Kidney tubule cell (primary cell): Measurements from ENCODE around the gene NME9.

Experiments used
- DNase-seq: peaks from one replicate; pipeline ENCODE4 v3.0.0-alpha.2; 2018; ENCODE audit warnings: low spot score

NME9 gene

DNA sequence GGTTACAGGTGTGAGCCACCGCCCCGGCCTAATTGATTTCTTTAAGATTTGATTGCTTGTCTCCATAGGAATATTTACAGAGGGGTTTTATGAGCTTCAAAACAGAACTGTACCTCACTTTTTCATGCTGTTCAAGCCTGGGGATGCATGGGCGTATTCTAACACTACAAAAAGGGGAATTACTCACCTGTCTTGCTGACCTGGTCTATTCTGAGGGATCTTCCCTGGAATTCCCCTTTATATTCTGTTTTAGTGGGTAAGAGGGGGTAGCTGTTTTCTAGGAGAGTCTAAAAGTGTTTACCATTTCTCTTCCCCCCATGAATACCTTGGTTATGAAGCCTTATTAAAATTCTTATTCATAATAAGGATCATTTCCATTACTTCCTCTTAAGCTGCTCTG lies 48.1 kb downstream of the NME9 start:
- no peak for DNase-seq

DNA sequence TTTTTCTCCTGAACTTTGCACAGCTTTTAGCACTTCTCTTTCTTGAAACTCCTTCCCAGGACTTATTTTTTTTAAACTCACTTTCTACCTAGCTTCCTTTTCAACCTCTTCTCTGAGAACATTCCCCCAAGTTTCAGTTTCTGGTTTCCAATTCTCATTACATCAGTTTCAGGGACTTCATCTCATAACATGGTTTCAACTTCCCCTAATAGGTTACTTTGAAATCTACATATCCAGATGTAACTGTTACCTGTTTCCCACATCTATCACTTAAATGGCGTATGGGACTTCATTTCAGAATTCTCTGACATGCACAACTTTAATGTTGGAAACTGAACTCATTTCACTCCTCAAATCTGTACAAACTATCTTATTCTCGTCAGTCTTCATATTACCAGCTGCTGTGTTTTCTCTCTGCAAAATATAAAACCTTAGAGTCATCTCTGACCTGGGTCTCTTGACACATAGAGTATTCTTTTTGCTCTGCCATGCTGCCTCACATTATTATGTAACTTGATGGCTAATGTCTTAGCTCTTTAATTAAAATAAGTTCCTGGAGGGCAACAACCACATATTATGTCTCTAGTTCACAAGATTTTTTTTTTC lies 58.4 kb downstream of the NME9 start:
- DNase-seq: no peak

DNA sequence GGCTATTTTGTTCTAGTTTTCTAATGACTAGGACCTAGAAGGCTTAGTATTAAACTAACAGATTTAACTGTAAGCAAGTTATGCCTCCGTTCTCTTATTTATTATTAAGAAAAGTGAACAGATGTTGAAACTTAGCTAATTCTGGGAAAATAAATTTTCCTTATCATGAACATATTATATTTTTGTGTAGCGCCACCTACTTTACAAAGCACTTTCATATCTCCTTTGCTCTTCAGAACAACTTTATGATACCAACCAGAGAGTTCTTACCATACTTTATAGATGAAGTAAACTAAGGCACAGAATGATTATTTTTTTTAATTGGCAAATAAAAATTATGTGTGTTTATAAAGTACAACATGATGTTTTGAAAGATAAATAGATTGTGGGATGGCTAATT lies 59.4 kb downstream of the NME9 start:
- no peak for DNase-seq

DNA sequence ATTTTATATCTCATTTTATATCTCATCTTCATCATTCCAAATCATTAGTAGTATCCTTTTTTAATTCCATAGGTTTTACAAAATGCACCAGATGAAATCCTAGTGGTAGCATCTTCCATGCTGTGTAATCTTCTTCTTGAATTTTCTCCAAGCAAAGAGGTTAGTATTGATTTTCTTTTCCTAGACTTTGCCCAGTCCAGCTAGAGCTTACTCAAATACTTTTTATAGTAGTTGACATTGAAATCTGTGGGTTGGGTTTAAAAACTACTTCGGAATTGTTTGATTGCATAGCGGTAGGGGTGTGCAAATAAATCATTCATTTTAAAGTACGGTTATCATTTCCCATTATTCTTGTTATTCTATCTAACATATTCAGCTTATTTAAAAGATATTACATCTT lies 62.6 kb downstream of the NME9 start:
- DNase-seq: no peak

DNA sequence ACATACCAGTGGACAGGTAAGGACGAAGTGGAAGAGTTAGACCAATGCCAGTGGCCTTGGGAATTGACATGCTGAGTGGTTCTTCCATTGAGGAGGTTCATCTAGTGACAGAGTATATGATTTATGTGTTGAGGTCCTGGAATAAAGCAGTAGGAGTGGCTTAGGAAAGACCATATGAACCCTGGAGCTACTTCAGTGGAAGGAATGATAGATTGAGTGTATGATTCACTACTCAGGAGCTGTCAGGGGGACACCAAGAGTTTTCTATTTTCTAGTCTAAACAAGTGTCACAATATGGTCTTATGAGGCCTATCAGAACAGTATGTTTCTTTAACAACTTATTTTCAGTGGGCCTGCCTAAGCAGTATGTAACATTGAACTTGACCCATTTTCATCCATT lies 63.9 kb downstream of the NME9 start:
- no peak for DNase-seq

DNA sequence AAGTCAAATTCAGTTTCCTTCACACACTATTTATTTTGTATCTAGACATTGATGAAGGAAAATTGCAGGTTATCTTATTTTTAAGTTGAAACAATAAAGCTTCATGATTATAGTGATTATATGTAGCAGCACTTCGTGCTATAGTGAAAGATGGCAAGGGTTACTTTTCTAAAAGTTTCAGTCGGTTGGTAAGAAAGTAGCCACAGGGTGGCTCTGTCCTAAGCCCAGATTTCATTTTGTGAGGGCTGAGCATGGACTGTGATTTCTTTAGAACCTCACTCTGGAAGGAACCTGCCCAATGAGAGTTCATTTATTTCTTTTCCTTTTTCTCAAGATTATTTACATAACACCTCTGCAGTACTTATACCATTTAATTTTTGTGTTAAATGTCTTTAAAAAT lies 66.5 kb downstream of the NME9 start:
- no peak for DNase-seq

DNA sequence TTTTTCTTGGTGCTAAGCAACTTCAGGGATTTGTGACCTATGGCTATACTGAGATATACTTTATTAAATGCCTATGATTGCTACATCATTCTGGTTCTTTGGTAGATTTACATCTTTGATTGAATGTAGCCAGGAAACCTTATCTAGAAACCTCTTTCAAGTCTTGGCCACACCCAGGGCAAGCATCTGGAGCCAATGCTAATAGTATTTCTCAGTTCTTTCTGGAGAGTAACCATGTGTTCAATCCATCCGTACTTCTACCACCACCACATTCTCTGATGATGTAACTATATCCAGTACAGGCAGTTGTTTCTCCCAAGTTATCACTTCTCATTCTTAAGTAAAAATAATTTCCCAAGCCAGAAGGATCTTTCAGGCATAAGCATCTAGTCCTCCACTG lies 69.0 kb downstream of the NME9 start:
- DNase-seq: no peak

DNA sequence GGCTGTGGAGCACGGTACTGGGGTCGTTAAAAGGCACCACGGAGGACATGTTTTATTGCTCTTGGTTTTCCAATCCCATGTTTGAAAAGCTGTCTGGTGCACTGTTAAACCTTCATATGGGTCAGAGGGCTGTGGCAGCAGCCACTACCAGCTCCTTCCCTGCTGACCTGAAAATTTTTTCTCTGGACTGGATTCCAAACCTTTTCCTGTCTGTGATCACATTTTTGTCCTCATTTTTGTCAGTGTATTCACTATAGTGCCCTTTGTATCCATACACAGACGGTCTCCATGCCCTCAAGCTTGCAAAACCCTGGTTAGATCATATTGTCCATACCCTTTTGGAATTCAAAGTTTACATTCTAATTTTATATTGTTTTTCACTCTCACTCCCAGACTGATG lies 70.5 kb downstream of the NME9 start:
- DNase-seq: no peak

DNA sequence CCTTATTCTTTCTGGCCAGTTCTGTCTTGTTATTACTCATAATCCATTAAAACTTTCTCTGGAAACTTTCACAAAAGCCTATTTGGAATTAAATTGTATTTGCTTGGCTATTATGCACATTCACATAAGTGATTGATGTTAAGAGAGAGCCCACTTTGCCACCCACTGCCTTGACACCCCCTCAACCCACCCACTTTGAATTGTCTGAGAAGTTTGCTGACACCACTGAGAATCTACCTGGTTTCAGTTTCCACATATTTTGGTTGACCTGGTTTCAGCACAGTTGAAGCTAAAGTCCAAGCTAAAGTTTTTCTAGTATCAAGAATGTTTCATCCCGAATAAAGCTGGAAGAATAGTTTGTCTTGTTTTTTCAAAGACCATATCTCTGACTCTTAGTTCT lies 71.7 kb downstream of the NME9 start:
- no peak for DNase-seq

DNA sequence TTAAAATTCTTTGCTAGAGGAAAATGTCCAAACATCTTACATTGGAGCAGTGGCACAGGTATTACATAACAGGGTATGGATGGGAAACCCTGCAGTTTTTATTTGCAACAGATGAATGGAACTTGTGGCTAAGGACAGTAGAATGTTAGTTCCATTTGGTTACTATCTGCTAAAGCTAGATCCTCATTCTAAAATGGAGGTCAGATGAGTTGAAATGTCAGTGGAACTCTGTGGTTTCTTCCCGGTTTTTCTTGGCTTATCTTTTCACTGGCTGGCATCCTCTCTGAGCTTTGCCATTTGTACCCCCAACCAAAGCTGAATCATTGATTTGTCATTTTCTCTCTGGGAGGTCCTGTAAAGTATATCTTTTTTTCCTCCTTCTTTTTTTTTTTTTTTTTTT lies 73.6 kb downstream of the NME9 start:
- DNase-seq: no peak

DNA sequence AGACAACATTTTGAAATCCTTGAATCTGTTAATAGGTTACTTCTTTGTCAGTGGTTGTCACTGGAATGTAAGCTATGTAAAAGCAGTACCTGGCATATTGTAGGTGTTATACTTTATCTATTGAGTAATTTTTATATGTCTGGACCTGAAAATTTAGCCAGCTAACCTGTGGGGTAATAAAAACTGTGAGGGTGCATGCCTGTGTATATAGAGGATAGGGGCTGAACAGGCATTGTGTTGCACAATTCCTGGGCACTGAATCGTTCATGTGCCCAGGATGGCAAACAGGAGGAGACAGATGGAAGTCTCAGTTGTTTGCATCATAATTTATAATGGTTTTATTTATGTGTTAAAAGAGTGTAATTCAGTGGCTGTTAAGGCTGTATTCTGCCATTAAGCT lies 75.4 kb downstream of the NME9 start:
- DNase-seq: peak; percentile 55

DNA sequence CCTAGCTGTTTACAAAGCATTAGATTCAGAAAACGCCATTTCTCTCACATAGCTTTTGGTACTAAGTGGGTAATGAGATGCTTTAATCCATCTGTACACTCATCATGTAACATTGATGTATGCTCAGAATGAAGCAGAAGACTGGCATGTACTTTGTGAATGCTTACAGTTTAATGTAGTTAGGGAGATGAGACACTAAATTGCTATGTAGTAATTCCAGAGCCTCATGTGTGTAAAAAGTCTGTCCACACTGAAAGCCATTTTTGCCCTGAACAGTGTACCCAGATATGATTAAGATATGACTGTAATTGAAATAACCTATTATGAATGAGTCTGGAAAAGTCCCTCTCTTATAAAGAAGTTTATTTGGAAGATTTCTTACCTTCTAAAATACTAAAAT lies 76.0 kb downstream of the NME9 start:
- DNase-seq: peak; percentile 32
